ENCODE data around the gene MRNIP.

MRNIP gene

DNA sequence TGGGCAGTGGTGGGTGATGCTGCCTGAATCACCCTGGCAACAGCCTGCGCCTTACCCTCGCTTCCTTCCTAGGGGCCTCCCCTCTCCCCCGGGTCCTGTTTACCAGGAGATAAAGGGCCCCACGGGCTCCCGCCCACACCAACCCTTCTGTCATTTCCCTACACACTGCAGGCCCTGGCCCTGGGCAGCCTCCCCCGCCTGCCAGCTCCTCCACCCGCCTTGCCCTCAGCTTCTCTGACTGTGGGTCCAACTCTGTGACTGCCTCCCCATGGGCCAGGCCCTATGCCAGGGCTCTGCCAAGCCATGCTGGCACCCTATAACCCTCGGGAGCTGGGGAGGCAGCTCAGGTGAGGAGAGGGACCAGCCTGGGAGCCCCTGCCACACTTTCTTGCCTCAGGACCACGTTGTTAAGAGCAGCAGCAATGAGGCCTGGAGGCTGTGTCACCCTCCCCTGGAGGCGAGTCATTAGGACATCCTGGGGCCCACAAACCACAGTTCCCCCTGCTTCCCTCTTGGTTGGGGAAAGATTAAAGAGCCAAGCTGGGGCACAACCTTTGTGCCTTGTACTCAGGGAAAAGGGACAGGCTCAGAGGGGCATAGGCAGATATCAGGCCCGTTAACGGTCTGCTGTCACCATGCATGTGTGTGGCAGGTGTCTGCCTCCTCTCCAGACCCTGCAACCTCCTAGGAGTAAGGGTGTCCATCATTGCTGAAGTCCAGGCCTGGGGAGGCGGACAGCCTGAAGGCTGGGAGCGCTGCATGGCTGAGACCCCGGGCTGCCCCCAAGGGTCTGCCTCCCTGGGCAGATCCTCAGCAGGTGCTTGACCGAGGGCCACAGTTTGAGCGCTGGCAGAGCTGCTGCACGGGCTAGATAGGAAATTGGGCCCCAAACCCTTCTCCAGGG, 54.7 kb downstream of the MRNIP start:
- no peak for DNase-seq (ENCODE audit: low read depth)

DNA sequence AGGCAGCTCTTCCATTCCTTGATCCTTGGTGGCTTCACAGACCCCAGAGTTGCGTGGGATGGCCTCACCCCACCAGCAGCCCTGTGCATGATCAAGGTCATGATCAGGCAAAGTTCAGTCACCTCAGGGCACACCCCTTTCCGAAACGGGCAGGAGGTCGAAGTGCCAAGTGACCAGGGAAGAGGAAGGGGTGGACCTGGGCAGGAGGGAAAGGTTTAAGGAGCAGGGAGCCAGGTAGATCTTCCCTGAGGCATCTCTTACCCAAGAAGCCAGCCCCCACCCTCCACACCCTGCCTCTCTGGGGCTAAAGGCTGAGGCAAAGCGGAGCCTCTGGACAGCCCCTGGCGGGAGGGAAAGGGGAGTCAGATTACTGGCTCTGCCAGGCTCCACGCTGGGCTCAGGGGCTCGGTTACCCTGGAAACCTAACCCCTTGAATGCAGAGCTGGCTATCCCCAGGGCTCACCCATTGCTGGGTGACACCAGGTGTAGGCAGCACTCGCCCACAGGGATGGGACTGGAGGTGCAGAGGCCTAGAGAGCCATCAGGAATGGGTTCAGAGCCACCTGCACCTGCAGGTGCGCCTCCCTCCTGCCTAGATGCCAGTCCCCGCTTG, 55.6 kb downstream of the MRNIP start:
- DNase-seq (ENCODE audit: low read depth): no peak

DNA sequence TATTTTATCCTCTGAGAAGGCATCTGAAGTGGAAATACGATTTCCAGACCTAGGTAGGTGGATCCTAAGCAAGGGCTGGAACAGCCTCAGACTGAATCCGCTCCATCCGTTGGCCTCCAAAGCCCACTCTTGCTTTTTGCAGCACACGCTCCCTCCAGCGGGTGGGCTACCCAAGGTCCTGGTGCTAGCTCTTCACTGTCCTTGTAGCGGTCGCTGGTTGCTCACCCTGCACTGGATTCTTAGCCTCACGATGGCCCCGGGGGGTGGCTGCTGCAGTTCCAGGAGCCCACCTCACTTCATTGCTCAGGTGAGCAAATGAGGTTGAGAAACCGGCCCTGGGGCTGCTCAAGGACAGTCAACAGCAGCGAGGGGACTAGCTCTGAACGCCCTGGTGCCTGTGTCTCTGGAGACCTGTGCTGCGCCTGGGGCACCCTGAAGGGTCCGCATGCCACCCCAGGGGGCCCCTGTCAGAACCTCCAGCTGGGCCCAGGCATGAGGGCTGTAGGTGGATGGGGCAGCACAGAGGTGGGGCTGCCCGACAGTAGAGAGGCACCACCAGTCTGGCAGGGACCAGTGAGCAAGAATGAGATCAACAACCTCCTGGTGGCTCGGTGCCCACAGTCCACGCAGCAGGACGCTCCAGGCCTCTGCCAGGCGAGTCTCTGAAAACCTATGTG, 56.3 kb downstream of the MRNIP start:
- DNase-seq (ENCODE audit: low read depth): no peak

DNA sequence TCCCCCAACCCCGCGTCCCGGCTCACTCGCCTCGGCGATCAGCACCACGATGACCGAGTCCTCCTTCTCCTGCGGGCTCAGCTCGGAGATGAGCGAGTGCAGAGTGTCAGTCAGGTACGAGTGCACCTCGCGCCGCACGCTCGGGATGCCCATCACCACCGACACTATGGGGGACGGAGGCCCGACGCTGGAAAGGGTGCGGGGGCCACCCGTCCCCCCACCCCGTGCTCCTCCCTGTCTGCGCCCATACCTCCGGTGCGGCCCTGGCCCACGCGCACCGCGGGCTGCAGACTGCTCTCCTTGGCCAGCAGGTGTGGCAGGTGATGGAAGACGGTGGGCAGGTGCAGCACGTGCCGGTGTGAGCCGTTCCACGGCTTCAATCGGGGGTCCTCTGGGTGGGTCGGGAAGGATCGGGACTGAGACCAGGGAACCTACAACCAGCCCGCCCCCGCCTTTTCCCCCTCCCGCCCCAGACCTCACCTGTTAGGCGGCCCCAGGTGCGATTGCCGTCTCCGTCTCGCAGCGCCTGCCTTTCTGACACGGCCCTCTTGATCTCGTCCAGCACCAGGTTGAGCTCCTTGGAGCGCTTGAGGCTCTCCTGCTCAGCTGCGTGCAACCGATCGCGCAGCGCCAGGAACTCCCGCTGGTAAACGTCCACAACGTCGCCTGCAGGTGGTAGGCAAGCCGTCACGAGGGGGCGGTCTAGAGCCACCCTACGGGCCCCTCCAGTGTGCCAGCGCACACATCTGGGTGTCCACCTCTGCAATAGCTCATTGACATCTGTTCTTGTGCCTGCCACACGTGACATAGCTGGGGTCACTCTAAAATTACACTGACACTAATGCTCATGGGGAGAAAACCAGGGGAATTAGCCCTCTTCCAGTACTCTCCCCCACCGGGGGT, 57.1 kb downstream of the MRNIP start:
- DNase-seq (ENCODE audit: low read depth): peak; percentile 76

DNA sequence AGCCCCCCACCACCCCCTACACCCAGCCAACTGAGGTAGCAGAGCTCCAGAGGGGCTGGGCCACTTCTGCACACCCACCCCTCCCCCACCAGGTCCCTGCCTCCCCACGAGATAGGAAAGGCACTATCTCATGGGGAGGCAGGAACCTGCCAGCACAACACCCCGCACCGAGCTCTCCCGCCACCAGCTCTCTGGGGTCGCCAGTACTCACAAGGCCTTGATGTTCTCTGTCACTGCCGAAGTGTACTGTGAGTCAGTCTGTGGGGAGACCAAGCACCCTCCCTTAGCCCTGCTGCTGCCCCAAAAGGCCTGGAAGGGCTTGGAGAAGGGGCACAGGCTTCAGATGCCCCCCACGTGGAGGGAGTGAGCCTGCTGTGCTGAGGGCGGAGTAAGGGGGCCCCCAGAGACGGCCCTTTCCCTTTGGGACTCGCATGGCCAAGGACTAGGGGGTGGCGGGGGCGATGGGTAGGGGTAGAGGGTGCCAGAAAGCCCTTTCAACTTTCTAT, 57.9 kb downstream of the MRNIP start:
- DNase-seq (ENCODE audit: low read depth): no peak

DNA sequence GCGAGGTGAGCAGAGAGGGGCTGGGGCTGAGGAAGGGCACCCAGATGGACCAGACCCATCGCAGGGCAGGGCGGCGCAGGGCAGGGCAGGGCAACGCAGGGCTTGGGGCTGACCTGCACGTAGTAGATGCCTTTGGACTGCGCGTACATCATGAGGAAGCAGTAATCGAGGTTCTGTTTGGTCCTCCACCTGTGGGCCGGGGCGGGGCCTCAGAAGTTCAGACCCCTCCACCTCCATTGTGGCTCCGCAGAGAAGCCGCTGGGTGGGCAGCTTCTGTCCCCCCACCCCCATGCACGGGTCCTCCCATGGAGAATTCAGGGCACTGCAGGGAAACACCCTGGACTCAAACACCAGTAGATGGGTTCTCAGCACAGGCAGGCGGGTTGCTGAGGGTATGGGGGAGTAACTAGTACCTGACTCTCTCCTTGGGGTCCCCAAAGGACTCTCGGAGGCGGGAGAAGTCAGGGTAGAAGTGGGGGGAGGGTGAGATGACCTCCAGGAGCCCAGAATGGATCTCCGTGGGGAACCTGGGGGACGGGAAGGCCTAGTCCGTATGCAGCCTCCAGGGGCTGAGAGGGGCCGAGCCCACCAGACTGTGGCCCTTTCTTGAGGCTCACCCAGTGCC, 58.4 kb downstream of the MRNIP start:
- DNase-seq (ENCODE audit: low read depth): no peak

DNA sequence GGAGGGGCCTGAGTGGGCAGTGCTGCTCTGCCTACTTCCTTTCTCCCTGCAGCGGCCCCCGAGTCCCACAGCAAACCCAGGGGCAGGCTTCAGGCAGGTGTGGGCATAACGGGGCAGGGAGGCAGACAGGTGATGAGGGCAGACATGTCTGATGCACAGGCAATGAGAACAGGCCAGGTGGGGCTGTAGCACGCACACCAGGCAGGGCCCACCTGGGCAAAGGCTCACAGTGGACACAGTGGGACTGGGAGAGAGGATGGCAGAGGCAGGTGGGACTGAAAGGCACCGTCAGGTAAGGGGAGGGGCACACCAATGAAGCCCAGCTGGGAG, 59.0 kb downstream of the MRNIP start:
- DNase-seq (ENCODE audit: low read depth): no peak

DNA sequence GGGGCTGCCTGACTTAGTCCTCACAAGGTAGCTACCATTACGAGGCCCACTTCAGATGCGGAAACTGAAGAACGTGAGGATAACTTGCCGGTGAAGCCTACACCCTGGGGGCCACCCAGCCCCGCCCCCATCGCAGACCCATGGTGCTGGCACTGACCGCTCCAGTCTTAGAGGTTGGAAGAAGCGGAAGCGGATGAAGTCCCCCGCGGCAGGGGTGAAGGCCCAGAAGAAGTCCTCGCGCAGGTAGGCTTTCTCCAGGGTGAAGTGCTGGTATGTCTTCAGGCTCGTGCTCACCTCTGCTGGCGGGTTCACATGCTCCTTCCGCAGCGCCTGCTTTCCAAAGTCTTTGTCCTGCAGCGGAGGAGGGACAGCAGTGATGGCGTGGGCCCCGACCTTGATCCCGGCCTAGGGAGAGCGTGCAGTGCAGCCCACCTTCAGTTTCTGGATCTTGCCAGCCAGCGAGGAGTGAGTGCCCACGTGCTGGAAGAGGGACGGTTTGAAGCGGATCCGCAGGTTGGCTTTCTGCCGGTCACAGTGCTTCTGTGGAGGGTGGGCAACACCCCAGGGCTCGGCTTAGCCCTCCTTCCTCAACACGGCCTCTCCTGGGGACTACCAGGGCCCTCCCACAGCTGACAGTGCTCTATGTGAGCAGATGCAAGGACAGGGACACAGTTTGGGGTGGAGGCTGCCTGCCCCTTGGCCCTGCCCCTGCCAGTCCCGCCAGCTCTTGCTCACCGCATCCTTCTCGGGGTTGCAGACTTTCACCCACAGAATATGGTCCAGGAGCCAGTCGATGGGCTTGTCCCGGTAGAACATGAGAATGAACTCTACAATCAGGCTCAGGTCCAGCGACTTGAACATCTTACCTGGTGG, 59.6 kb downstream of the MRNIP start:
- DNase-seq (ENCODE audit: low read depth): no peak

DNA sequence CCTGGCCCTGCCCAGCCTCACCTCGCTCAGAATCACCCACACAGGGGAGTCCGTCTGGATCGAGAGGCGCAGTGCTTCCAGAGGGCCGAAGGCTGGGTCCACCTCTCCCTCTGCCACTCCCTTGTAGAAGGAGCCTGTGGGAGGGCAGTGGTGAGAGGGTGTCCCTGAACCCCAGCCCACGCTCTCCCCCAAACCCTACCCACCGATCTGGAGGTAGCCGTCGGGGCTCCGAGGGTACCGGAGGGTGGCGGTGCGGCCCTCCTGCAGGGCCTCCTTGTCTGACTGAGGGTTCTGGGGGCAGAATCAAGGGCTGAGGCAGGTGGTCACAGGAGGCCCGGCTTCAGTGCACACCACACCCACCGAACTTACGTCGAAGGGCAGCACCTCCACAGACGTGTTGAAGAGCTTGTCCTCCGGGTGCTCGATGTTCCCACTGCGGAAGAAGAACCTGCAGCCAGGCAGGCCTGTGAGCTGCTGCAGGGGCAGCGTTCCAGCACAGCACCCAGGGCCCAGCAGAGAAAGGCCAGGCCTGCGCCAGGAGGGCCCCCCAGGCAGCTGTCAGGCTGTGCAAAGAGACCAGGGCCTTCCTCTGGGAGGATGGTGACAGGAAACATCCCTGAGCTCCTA, 60.4 kb downstream of the MRNIP start:
- no peak for DNase-seq (ENCODE audit: low read depth)

DNA sequence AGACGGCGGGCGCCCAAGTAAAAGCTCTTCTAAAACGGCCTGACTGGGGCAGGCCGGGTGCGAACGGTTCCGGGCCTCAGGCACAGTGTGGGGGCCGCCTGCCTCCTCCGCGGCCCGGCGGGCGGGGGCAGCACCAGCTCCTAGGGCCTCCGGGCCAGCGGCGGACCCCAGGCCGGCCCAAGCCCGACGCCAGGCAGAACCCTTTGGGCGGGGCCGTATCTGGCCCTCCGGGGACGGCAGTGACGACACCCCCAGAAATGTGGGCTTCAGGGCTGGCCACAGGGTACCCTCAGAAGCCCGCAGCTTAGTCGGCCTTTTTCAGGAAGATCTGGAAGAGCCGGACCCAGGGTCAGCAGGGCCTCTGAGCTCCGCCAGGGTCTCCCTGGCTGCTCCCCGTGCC, 60.9 kb downstream of the MRNIP start:
- no peak for DNase-seq (ENCODE audit: low read depth)

DNA sequence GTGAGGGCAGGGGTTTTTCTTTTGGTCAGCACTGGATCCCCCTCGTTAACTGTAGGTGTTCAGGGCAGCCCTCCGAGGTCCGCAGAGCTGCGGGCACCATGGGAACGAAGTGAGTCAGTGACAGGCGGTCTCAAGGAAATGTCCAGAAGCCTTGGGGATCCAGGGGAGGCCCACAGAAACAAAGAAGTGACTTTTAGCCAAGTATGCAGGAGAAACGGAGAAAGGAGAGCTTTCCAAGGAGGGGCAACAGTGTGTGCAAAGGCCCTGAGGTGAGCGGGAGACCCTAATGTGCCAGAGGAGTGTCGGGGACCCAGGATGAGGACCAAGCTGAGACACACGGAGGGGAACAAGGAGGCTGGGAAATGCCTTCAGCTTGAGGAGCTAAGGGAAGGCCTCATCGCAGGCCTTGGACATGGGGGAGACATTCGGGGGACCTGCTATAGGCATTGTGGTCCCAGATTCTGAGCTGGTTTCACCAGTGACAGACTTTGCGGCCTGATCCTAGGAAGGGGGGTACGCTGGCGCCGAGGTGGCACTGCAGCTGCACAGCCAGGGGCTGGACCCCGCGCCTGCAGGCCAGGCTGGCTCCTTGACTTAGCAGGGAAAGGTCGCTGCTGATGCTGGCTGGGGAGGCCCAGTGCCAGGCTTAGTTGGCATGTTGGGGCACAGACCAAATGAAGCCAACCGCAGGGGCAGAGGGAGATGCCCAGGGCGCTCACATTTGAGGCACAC, 61.6 kb downstream of the MRNIP start:
- no peak for DNase-seq (ENCODE audit: low read depth)

DNA sequence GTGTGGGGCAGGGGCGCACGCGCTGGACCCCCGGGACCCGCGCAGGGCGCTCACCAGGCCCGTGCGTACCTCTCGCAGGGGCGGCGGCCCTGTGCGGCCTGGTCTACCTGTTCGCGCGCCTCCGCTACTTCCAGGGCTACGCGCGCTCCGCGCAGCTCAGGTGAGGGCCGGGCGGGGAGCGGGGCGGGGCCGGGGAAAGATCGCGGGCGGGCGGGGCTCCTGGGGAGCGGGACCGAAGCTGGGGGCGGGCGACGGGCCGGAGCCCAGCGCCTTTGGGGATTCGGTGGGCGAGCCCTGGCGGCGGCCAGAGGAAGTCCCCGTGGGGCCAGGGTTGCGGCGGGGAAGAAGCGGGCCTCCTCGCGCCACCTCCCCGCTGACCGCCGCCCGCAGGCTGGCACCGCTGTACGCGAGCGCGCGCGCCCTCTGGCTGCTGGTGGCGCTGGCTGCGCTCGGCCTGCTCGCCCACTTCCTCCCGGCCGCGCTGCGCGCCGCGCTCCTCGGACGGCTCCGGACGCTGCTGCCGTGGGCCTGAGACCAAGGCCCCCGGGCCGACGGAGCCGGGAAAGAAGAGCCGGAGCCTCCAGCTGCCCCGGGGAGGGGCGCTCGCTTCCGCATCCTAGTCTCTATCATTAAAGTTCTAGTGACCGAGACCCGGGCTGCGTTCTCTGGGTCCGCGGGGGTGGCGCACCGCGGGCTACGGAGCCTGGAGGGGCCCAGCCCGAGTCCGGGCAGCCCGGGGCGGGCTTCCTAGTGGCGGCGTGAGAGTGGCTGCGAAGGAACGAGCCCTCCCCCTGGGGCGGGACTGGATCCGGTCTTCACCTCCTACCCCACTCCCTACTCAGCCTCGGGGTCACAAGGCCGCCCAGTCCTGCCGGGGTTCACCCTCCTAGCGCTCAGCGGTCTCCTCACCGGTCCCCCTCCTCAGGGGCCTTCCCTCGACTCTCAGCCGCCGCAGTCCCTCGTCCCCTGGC, 62.5 kb downstream of the MRNIP start:
- DNase-seq (ENCODE audit: low read depth): peak; percentile 51

DNA sequence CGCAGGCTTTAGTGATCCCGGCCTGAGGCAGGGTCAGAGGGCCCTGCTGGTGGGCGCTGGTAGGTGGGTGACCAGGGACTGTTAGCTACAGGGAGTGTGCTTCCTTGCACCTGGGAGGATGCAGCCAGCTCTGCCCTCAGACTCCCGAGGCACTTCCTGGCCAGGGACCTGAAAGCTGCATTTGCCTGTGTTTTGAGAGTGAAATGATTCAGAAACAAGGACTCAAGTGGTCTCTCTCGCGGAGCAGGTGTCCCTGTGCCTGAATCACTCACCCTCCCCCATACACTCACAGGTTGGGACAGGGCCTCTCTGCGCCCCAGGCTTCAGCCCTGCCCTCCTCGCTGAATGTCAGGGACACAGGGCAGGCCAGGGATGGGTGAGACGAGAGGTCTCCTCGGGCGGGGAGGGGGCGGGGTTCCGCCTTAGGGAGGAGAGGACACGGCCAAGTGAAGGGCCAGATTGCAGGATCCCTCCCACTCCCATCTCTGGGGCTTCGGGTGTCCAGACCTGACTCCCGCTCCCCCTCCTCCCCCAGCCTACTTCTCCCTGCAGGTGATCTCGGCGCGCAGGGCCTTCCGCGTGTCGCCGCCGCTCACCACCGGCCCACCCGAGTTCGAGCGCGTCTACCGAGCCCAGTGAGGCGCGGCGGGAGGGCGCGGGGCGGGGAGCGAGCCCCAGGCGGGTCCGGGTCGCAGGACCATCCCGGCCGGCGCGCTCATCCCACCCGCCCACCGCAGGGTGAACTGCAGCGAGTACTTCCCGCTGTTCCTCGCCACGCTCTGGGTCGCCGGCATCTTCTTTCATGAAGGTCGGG, 63.4 kb downstream of the MRNIP start:
- no peak for DNase-seq (ENCODE audit: low read depth)

DNA sequence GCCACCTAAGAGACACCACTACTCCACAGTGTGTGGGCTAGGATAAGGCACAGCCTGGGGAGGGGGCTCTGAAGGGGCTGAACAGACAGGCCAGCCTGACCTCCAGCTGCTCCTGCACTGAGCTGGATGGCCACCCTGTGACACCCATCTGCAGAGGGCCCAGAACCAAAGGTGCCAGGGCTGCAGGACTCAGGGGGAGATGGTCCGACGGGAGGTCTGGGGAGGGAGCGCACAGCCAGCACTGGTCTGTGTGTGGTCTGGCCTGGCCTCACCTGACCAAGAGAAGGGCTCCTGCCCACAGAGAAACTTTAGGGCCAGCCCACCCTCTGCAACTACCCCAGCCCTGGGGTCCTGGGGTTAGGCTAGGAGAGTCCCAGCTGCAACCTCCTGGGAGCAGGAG, 64.0 kb downstream of the MRNIP start:
- no peak for DNase-seq (ENCODE audit: low read depth)

DNA sequence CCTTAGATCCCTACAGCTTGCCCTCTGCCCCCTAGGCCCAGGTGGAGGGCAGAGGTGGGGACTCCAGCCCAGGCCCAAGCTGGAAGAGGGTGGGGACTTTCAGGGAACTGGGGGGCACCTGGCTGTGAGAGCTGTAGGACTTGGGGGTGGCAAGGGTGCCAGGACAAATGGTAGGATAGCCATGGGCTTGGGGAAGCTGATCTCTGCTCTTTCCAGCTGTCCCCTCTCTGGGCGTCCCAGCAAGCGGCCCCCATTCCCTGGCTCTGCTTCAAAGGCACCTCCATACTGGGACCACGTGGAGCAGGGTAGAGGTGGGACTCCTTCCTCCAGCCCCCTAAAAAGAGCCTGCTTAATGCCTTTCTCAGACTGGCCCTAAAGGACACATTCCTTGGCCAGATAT, 64.4 kb downstream of the MRNIP start:
- DNase-seq (ENCODE audit: low read depth): no peak

DNA sequence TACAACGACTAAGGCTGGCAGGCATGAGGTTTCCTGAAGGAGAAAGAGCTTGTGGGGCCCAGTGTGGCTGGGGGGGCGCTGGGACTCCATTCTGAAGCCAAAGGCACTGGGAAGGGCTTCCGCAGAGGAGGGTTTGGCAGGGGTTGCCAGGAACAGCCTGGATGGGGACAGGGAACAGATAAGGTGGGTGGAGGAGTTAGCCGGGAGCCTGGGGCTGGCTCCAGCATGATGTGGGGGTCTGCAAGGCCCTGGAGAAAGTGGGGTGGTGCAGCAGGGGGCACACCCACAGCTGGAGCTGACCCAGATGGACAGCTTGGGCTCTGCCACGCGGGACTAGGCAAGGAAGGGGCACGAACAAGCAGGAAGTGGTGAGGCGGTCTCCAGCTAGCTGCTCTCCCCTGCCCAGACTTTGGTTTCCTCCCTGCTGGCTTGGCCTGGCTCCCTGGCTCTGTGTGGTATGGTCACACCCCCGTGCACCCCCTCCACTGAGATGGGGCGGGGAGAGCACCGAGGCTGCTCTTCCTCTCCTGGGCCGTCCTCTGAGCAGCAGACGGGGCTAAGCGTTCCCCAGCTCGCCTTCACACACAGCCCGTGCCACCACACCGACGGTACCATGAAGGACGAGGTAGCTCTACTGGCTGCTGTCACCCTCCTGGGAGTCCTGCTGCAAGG, 65.0 kb downstream of the MRNIP start, which contains the start of gene LTC4S:
Gene LTC4S (plus strand): TSS at position 519 of the 672 bp plus-strand sequence. CDS start 95 bp downstream, at position 614.
- no peak for DNase-seq (ENCODE audit: low read depth)
